K562 (cell line): ENCODE measurements around the gene CEBPE. TPM values are rescaled to one million over a fixed set of nuclear protein-coding genes. Genes with fewer than 3 reads are reported as not detected.

Source experiments
- ATAC-seq: fragments of 200-7000 bp; cut with Tn5 transposase; 3 replicates; pipeline ENCODE4 v1.9.1; 2020; ENCODE audit warnings: moderate library complexity
- BruUV-seq: library from RNA; stranded (reverse); fragments of 400-500 nt; replicated peaks from 2 replicates; lab custom pipeline; 2021; lab: Mats Ljungman, UMichigan
- CTCF ChIA-PET: fragments of 300-600 bp; formaldehyde crosslinking; extraction: SDS; loops from one replicate; lab custom pipeline; 2021; ENCODE audit warnings: low intra/inter-chr PET ratio; lab: Yijun Ruan, JAX
- POLR2A ChIA-PET: fragments of 300-600, 350-650 bp; sonication (Branson Sonifier 250); formaldehyde crosslinking; extraction: SDS; loops from one replicate; lab custom pipeline; 2021; ENCODE audit warnings: antibody characterized with exemption, inconsistent platforms; lab: Yijun Ruan, JAX
- DNase-seq, 4 experiments: peaks; one replicate each; pipeline versions ENCODE4 v3.0.0 to v3.0.0-alpha.2; 2011 to 2018; ENCODE audit warnings: low spot score in 3 of 4, mixed read lengths in 3 of 4; ENCODE audit errors: extremely low read depth in 1 of 4
- FAIRE-seq: peaks from 2 replicates; lab custom pipeline; 2011; peaks lifted over from hg19 to GRCh38; lab: Jason Lieb, UNC
- H2AFZ ChIP-seq: 2 replicates; pipeline ENCODE4 v1.6.0; 2011; ENCODE audit warnings: low read depth, low read length, control low read depth, inconsistent platforms
- H3K27ac ChIP-seq: fragments of 200-600 bp; 3 replicates; pipeline ENCODE4 v1.8.0; 2011; ENCODE audit warnings: low read depth, mild to moderate bottlenecking, control low read depth, inconsistent platforms, low read length, moderate library complexity, mixed read lengths; ENCODE audit errors: extremely low read depth
- H3K27me3 ChIP-seq, 2 experiments: fragments of 300-600 bp in 1 of 2; 2 replicates in 1 of 2; 3 replicates in 1 of 2; pipeline versions ENCODE4 v1.6.0 to v1.8.0; 2011; ENCODE audit warnings: inconsistent platforms in 2 of 2, low read length in 2 of 2, mild to moderate bottlenecking in 1 of 2, mixed read lengths in 1 of 2, moderate library complexity in 1 of 2; ENCODE audit not compliant: control insufficient read depth in 2 of 2, insufficient read depth in 2 of 2
- H3K36me3 ChIP-seq: fragments of 300-600 bp; 3 replicates; pipeline ENCODE4 v1.8.0; 2011; ENCODE audit warnings: mild to moderate bottlenecking, low read length, inconsistent platforms; ENCODE audit not compliant: control insufficient read depth, insufficient read depth
- H3K4me1 ChIP-seq, 2 experiments: fragments of 200-600 bp in 1 of 2; replicated peaks in 1 of 2; 2 replicates in 1 of 2; 3 replicates in 1 of 2; pipeline versions ENCODE4 v1.5.1 to v1.8.0; 2011; ENCODE audit warnings: inconsistent platforms in 2 of 2, low read length in 2 of 2, mild to moderate bottlenecking in 1 of 2, mixed read lengths in 1 of 2, moderate library complexity in 1 of 2; ENCODE audit not compliant: control insufficient read depth in 2 of 2, insufficient read depth in 2 of 2
- H3K4me2 ChIP-seq: 2 replicates; pipeline ENCODE4 v1.6.1; 2011; ENCODE audit warnings: low read length, control low read depth, inconsistent platforms, mixed read lengths; ENCODE audit not compliant: insufficient read depth
- H3K4me3 ChIP-seq: fragments of 200-600 bp; sonication (generic), shearing (Covaris generic); 2 replicates; pipeline ENCODE4 v1.5.1; 2016; ENCODE audit warnings: control low read depth, inconsistent platforms
- H3K79me2 ChIP-seq: fragments of 200-600 bp; 3 replicates; pipeline ENCODE4 v1.8.0; 2011; ENCODE audit warnings: low read length, inconsistent platforms; ENCODE audit not compliant: control insufficient read depth, insufficient read depth
- H3K9ac ChIP-seq, 2 experiments: 2 replicates each; pipeline versions ENCODE4 v1.6.0 to v1.6.1; 2011; ENCODE audit warnings: low read depth in 2 of 2, low read length in 2 of 2, control low read depth in 1 of 2, inconsistent platforms in 1 of 2, mild to moderate bottlenecking in 1 of 2, mixed read lengths in 1 of 2; ENCODE audit not compliant: insufficient read depth in 1 of 2
- H3K9me1 ChIP-seq: one replicate; pipeline ENCODE4 v1.6.0; 2011; ENCODE audit warnings: inconsistent platforms, mild to moderate bottlenecking, low read length, moderate library complexity; ENCODE audit not compliant: control insufficient read depth, insufficient read depth
- H3K9me3 ChIP-seq: replicated peaks from 2 replicates; pipeline ENCODE4 v1.5.1; 2011; ENCODE audit warnings: low read depth, low read length, inconsistent platforms; ENCODE audit not compliant: control insufficient read depth, insufficient read depth
- H4K20me1 ChIP-seq: replicated peaks from 2 replicates; pipeline ENCODE4 v1.6.1; 2011; ENCODE audit warnings: low read length, inconsistent platforms, mixed read lengths; ENCODE audit not compliant: control insufficient read depth, insufficient read depth
- ATF1 ChIP-seq, 2 experiments: fragments of 450-650 bp in 1 of 2; IDR thresholded peaks; 2 replicates each; pipeline ENCODE4 v1.6.1; 2016; ENCODE audit warnings: missing compliant biosample characterization in 1 of 2, missing genetic modification characterization in 1 of 2
- BDP1 ChIP-seq: IDR thresholded peaks from 3 replicates; pipeline ENCODE4 v1.6.1; 2011; ENCODE audit not compliant: insufficient read length, insufficient read depth
- CAMTA2 ChIP-seq: fragments of 250-450 bp; sonication (Bioruptor Pico); conservative IDR thresholded peaks from 2 replicates; pipeline ENCODE4 v1.5.1; 2022
- CREB3 ChIP-seq: fragments of 450-650 bp; conservative IDR thresholded peaks from 2 replicates; pipeline ENCODE4 v1.6.1; 2016; ENCODE audit warnings: missing genetic modification characterization, low read depth, mild to moderate bottlenecking, missing compliant biosample characterization, moderate library complexity
- CTBP1 ChIP-seq: fragments of 450-650 bp; IDR thresholded peaks from 2 replicates; pipeline ENCODE4 v1.6.1; 2016; ENCODE audit warnings: borderline replicate concordance
- DACH1 ChIP-seq: fragments of 450-650 bp; IDR thresholded peaks from 2 replicates; pipeline ENCODE4 v1.6.1; 2018; ENCODE audit not compliant: partially characterized antibody
- ELK3 ChIP-seq: fragments of 450-650 bp; formaldehyde crosslinking; IDR thresholded peaks from 2 replicates; pipeline ENCODE4 v1.4.0; 2020; ENCODE audit warnings: mild to moderate bottlenecking
- FOSL1 ChIP-seq: fragments of 200-800 bp; sonication (Bioruptor generic); conservative IDR thresholded peaks from 2 replicates; pipeline ENCODE4 v1.6.1; 2016; ENCODE audit warnings: missing genetic modification characterization, missing compliant biosample characterization
- NCOA1 ChIP-seq: fragments of 450-650 bp; IDR thresholded peaks from 2 replicates; pipeline ENCODE4 v1.6.1; 2016; ENCODE audit warnings: low read depth
- POLR2B ChIP-seq: fragments of 450-650 bp; IDR thresholded peaks from 2 replicates; pipeline ENCODE4 v1.6.1; 2018; ENCODE audit warnings: low read depth; ENCODE audit not compliant: partially characterized antibody
- SAFB ChIP-seq: fragments of 200-400 bp; formaldehyde crosslinking; IDR thresholded peaks from 2 replicates; pipeline ENCODE4 v1.6.1; 2017; ENCODE audit warnings: low read depth, low read length, borderline replicate concordance
- SRF ChIP-seq, 2 experiments: fragments of 250-450, 450-650 bp in 1 of 2; sonication (Bioruptor Pico) in 1 of 2; sonication (generic) in 1 of 2; formaldehyde crosslinking; IDR thresholded peaks; 2 replicates each; pipeline versions ENCODE4 v1.5.0 to v1.5.1; 2020 to 2022; ENCODE audit warnings: mild to moderate bottlenecking in 1 of 2, missing genetic modification reagents in 1 of 2
- TAF7 ChIP-seq: fragments of 450-650 bp; IDR thresholded peaks from 2 replicates; pipeline ENCODE4 v1.6.1; 2016; ENCODE audit warnings: missing genetic modification characterization, missing compliant biosample characterization
- TOE1 ChIP-seq, 2 experiments: fragments of 450-650 bp in 1 of 2; sonication (generic) in 1 of 2; formaldehyde crosslinking in 1 of 2; IDR thresholded peaks; 2 replicates each; pipeline versions ENCODE4 v1.7.1 to v1.8.0; 2016 to 2022; ENCODE audit warnings: borderline replicate concordance in 2 of 2, mild to moderate bottlenecking in 2 of 2, antibody characterized with exemption in 1 of 2, inconsistent platforms in 1 of 2, low read depth in 1 of 2, missing genetic modification reagents in 1 of 2, moderate library complexity in 1 of 2
- TRIM24 ChIP-seq, 2 experiments: fragments of 450-650 bp; IDR thresholded peaks; 2 replicates each; pipeline ENCODE4 v1.6.1; 2016
- ZBTB9 ChIP-seq: fragments of 450-650 bp; formaldehyde crosslinking; IDR thresholded peaks from 2 replicates; pipeline ENCODE4 v1.4.0; 2020; ENCODE audit warnings: mild to moderate bottlenecking, moderate library complexity
- ZNF124 ChIP-seq: sonication (generic); formaldehyde crosslinking; IDR thresholded peaks from 2 replicates; pipeline ENCODE4 v1.8.1; 2022; ENCODE audit warnings: missing genetic modification reagents
- ZNF282 ChIP-seq: sonication (generic); formaldehyde crosslinking; IDR thresholded peaks from 2 replicates; pipeline ENCODE4 v1.8.1; 2023; ENCODE audit warnings: missing genetic modification reagents
- WGBS: fragments of 100-300 bp; shearing (Covaris generic); methylation state at CpG from one replicate; pipeline ENCODE4 v1.1.6; 2016; ENCODE audit warnings: low coverage, mixed read lengths; ENCODE audit not compliant: insufficient coverage; ENCODE audit errors: missing lambda C conversion rate; 5-methylcytosine and 5-hydroxymethylcytosine counted together
- in situ Hi-C: fragments of 300-500 bp; cut with MboI; formaldehyde crosslinking; loops from 4 replicates; pipeline ENCODE4 v1.15.0; 2018; ENCODE audit warnings: inconsistent platforms, mixed read lengths
- intact Hi-C: fragments of 100-400 bp; cut with micrococcal nuclease; formaldehyde crosslinking; loops from 2 replicates; pipeline ENCODE4 v1.14.2; 2022
- polyA plus RNA-seq, 8 experiments: library from polyadenylated mRNA; depleted of rRNA in 4 of 8; stranded (reverse) in 5 of 8; unstranded in 3 of 8; fragments of >200 nt; fragmentation: Nextera tagmentation in 2 of 8; fragmentation: Illumina TruSeq in 1 of 8; extraction: Ambion mirVana in 2 of 8; extraction: Trizol in 1 of 8; gene quantifications; 2 replicates each; pipeline versions ENCODE4 v1.2.1 to v1.2.3, GENCODE V29; 2011 to 2014; ENCODE audit warnings: inconsistent platforms in 1 of 8, missing spikeins in 1 of 8
- total RNA-seq, 7 experiments: library from RNA; depleted of rRNA in 6 of 7; stranded (reverse); fragments of >200 nt in 6 of 7; fragmentation: Illumina TruSeq in 2 of 7; extraction: Trizol in 2 of 7; gene quantifications; 2 replicates each; pipeline versions ENCODE4 v1.2.1 to v1.2.3, GENCODE V29; 2011 to 2021; ENCODE audit warnings: low replicate concordance in 1 of 7

The CEBPE gene
- total and polyA plus RNA-seq, 9 of the 15 experiments (the other 6 are each of a cell fraction or from before 2014, with no cell fraction given): 0.09 to 0.15 (median 0.13) TPM; not detected in 6

GRCh38 chr14:23162005-23162404 is 43.0 kb upstream of the CEBPE start (continued):
- TF ChIP-seq ZBTB9: no peak
- no peak for TF ChIP-seq CAMTA2 (CRISPR knock-in tag)

- Histone ChIP-seq H3K9ac (peak overlapping the region; percentile 60 to 82; a peak in 3 of 4 replicates), H2AFZ (peak overlapping the region; percentile 96), H3K4me3 (no peak overlapping the region), H3K36me3 (no peaks in the 10 kb centered on the region), H4K20me1 (no peaks in the 10 kb centered on the region), H3K4me1 (peaks cover 53 to 55% of the 10 kb centered on the region in 2 experiments), H3K4me2 (peak overlapping the region; percentile 69), H3K27me3 (no peaks in the 10 kb centered on the region), H3K79me2 (no peaks in the 10 kb centered on the region), H3K9me1 (no peaks in the 10 kb centered on the region), H3K27ac (peak overlapping the region; percentile 85), H3K9me3 (no peaks in the 10 kb centered on the region)
- no TSS peak for BruUV-seq
- 21% methylated on average over 8 of the region's 11 CpGs for WGBS
- CTCF ChIA-PET: no interaction called here
- POLR2A ChIA-PET: interaction anchor here (0.6 to 2.0 kb wide), 8 partner anchors 9 to 72 kb away, joined by 3 to 5 read pairs (median 3); no protein-coding TSS in a partner anchor
- intact Hi-C loops: no loop called here
- DNase-seq: peak; percentile 66 to 85 (median 69)
- in situ Hi-C loops: no loop called here
- ATAC-seq: peak; percentile 82
- peak; percentile 93 for FAIRE-seq
- no peak for TF ChIP-seq BDP1
- TF ChIP-seq NCOA1: peak; percentile 49; the same call in 1 of the 2 replicates
- peak; percentile 92 for TF ChIP-seq FOSL1 (tag)
- no peak for TF ChIP-seq ZNF124 (CRISPR knock-in tag)
- no peak for TF ChIP-seq ELK3 (CRISPR knock-in tag)
- TF ChIP-seq CREB3: peak; percentile 62; the same call in 1 of the 2 replicates
- TF ChIP-seq DACH1: peak; percentile 38
- peak; percentile 33; the same call in 1 of the 2 replicates for TF ChIP-seq CTBP1
- TF ChIP-seq TRIM24 (IDR thresholded peaks at IDR 0.05): peak; percentile 26 to 87; a peak in 2 of 4 replicates
- no peak for TF ChIP-seq SAFB
- no peak for TF ChIP-seq ATF1 (CRISPR knock-in tag; IDR thresholded peaks at IDR 0.05)
- no peak for TF ChIP-seq ATF1 (tag; IDR thresholded peaks at IDR 0.05)
- TF ChIP-seq SRF (CRISPR knock-in tag; IDR thresholded peaks at IDR 0.05): 0 out of 4 replicates have a peak, but pooled peaks of 1 of the 2 experiments have one; percentile 14
- TF ChIP-seq ZNF282 (CRISPR knock-in tag): no peak
- 0 out of 2 replicates have a peak, but pooled peaks have one; percentile 24 for TF ChIP-seq TOE1 (IDR thresholded peaks at IDR 0.05; ENCODE audit: borderline replicate concordance)
- TF ChIP-seq TOE1 (CRISPR knock-in tag; IDR thresholded peaks at IDR 0.05; ENCODE audit: borderline replicate concordance, low read depth): no peak
- TF ChIP-seq POLR2B: no peak
- TF ChIP-seq TAF7: no peak
These were observed 42.0 kb upstream of the CEBPE start for GRCh38 chr14:23160924-23161522.
